Ecto neural progenitor cell (in vitro differentiated cells): Measurements from ENCODE around the gene FEN1.

Source experiments
- DNase-seq: peaks from one replicate; pipeline ENCODE4 v3.0.0-alpha.2; 2018; ENCODE audit warnings: low spot score

The FEN1 gene

DNA sequence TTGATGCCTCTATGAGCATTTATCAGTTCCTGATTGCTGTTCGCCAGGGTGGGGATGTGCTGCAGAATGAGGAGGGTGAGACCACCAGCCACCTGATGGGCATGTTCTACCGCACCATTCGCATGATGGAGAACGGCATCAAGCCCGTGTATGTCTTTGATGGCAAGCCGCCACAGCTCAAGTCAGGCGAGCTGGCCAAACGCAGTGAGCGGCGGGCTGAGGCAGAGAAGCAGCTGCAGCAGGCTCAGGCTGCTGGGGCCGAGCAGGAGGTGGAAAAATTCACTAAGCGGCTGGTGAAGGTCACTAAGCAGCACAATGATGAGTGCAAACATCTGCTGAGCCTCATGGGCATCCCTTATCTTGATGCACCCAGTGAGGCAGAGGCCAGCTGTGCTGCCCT lies 2.7 kb downstream of the FEN1 start:
- DNase-seq: no peak

GRCh38 chr11:61795876-61796526 lies 3.3 kb downstream of the FEN1 start:
- DNase-seq: no peak

DNA sequence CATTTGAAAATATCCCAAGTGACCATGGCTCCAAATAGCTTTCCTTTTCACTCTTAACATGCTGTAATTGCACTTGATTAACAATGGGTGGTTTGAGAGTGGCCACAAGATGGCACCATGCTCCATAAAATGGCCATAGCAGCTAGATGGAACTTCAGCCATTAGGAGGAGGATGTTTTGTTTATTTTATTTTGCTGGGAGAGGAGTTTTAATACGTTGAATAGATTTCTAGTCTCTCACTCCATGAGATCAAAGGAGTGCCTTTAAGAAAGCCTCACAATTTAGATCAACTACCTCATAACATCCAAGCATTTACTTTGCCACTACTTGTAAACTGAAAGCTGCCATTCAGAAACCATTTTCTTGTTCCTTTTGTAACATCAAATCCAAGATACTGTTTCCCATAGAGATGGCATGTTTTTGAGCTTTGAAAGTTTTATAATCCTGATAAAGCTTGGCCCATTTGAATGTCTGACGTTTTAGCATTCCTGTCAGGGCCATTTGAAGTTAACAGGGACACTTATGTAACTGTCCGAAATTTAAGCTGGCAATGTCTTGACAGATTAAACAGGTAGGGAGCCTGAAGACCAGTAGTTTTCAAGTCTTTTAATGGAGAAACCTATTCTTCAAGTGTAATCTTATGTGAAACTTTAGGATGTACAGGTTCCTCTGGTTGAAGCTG lies 4.7 kb downstream of the FEN1 start:
- DNase-seq: no peak

DNA sequence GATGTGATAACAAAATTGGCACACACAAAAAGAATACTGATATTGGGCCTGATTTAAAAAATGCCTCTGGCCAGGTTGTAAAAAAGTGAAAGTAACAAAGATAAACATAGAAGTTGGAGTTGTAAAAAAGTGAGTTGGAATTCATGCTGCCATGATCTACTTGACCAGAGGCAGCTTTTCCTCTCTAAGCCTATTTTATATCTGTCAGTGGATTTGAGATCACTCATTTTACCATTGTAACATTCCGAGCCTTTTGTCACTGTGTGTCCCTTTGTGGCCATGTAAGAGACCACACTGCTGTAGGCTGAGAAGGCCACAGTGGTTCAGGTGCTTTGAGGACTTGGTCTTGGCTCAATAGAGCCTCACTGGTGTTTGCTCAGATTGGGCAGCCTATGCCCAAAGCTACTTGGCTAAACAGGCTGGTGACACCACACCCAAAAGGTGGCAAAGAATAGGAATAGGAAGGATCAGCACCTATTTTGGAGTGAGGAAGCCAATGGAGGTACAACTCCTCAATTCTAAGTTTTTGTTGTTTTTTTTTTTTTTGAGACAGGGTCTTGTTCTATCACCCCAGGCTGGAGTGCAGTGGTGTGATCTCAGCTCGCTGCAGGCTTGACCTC lies 7.1 kb downstream of the FEN1 start:
- DNase-seq: no peak

DNA sequence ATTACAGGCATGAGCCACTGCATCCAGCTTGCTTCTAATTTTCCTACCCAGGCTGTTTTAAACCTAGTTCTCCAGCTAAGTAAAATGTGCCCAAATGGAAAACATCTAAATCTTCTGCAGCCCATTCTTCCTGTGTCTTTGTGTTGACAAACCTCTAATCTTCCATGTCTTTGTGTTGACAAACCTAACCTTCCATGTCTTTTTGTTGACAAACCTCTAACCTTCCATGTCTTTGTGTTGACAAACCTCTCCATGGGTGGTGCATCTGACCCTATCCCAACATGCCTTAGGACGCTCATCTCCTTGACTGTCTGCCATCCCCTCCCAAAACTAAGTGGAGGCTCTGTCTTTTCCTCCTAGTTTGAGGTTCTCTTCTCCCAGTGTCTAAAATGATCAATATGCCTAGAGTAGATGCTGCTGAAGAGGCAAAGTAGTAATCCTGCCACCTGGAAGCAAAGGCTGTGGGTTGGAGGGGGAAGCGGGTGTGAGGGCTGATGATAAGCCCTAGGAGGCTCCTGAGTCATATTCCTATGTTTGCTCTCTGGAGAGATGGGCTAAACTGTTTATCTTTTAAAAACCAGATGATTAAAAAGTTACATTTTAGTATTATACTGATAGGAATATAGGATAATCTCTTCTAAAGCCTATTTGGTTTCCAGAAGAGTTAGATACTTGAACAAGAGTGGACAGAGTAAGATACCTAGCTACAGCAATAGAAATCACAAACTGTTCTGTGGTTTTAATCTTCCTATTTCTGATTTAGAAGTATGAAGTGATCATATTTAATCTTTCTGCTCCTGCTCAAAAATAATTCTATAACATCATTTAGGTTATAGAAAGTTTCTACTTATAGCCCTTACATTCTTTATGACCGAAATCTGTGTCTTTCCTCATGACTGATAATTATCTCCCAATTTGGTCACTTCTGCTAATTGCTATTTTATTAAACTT lies 7.9 kb downstream of the FEN1 start:
- DNase-seq: no peak

DNA sequence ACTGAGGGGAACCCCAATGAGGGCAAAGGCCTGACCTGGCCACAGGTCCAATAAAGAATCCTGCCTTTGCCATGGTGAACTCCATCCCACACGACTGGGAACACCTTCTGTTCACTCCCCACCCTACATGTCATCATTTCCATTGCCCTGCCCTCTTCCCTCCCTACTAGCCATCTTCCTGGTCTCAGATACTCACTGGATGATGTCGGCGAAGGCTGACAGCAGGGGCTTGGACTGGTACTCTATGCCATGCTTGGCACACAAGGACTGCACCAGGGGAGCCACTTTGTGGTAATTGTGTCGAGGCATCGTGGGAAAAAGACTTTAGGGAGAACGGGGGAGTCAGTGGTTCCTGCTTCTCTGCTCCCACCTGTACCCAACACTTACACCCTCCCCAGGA lies 9.9 kb downstream of the FEN1 start:
- no peak for DNase-seq

DNA sequence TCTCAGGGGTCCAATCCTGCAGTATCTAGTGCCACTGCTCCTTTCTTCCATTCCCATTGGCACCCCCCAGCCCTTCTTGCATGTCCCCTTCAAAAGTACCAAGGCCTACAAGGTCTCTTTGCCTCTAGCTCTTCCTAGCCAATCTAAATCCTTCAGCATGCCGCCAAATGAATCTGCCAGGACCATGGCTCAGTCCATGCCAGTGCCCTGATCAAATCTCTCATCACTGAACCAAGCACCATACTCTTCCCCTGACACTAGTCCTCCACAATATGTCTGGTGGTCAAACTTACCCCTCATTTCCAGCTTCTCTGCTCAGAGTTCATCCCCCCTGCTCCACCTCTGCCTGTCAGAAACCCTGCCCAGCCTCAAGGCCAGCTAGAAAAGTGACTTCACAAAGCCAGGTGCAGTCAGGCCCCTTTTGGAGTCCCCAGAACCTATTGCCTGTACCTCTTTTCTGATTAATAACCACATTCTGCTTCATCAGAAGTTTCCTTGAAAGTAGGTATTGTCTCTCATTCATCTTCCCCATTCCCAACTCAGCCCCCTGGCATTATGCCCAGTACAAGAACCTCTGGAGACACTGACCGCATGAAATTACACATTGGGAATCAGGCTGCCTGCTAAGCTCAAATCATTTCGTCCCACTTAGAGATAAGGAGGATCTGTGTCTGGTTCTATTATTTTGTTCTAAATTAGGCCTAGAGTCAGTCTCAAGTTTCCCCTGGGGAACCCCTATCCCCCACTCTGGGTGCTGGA lies 11.4 kb downstream of the FEN1 start:
- no peak for DNase-seq

- no peak for DNase-seq
Observed at GRCh38 chr11:61805146-61805545, 12.4 kb downstream of the FEN1 start.

GRCh38 chr11:61806785-61807184 lies 14.1 kb downstream of the FEN1 start:
- no peak for DNase-seq

DNA sequence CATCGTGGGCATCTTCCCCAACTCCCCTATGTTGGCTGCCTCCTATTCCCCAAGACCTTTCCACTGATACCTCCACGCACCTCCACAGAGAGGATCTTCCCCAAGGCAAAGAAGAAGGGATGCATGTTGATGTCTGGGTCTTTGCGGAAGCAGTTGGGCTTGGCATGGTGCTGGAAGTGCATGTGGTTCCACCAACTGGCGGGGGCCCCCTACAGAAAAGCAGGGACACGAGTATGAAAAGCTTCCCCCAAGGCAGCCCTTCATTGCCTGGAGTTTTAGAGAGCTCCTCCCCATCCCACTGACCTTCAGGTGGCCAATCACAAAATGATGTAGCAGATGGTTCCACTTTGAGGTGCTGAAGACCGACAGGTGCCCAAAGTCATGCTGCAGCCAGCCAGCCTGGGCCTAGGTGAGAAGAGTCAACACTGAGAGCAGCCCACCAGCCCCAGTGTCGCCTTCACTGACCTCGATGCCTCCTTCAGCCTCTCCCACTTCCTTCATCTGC lies 18.0 kb downstream of the FEN1 start:
- DNase-seq: no peak

- DNase-seq: no peak
Observed at GRCh38 chr11:61811831-61812230, 19.1 kb downstream of the FEN1 start.

DNA sequence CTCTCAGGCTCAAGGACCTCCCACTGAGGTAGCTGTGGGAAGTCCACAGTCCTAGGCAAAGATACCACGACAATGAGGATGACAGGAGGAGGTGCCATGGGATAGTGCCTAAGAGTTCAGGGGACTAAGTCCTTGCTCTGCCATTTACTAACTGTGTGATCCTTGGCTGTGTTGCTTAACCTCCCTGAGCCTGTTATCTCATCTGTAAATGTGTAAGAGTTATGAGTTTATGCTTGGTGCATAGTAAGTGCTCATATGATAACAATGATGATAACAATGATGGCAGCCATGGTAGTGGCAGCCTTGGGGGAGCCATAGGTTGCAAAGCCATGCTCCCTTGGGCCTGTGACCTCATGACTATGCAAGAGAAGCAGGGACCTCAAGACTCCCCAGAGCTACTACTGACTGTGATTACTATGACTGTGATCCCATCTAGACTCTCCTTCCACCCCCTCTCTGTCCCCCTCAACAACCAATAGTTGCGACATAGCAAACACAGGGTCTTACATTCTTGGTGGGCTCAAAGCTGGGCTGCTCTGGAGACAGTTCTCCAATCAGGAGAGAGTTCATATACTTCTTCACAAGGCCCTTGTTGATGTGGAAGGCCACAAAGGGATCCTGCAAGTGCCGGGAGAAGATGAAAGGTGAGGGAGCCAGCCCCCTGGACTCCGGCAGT lies 20.2 kb downstream of the FEN1 start:
- no peak for DNase-seq

GRCh38 chr11:61814247-61814957 lies 21.7 kb downstream of the FEN1 start:
- DNase-seq: peak; percentile 60

GRCh38 chr11:61814958-61815789 lies 22.5 kb downstream of the FEN1 start:
- DNase-seq: peak; percentile 99

- DNase-seq: peak; percentile 83
Observed at GRCh38 chr11:61815790-61816735, 23.4 kb downstream of the FEN1 start.

- DNase-seq: peak; percentile 96
Observed at GRCh38 chr11:61816736-61817455, 24.2 kb downstream of the FEN1 start, which contains the start of gene FADS1. TSS of gene FADS1 (minus strand) at chr11:61817003. CDS start at chr11:61816929, 74 bp downstream.

GRCh38 chr11:61817471-61818202 lies 24.9 kb downstream of the FEN1 start:
- no peak for DNase-seq
